Fibroblast of skin of left biceps (primary cell): ENCODE data around the gene PTGFR.

Experiments
- DNase-seq, 2 experiments: peaks; one replicate each; pipeline ENCODE4 v3.0.0-alpha.2; 2013; ENCODE audit warnings: low read depth in 2 of 2

The PTGFR gene

DNA sequence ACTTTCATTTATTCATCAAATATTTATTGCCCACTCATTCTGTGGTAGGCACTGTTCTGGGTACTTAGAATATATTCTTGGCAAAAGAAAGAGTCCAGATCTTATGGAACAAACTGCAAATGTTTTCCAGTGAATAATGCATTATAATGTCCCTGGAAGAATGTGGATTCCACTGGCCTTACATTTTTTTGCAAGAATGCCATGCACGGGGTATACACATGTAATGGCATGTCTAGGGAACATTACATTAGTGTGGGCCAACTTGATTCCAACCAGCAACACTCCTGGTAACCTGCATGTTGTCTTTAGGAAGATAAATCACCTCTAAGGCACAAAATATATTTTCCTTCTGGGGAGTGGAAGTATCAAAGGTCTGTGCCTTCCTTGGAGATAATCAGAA lies 96.4 kb downstream of the PTGFR start:
- DNase-seq = peak in 1 of 2 experiments; percentile 5
